GM21515 (cell line): Measurements from ENCODE around the gene RGS21.

ENCODE experiments used
- ATAC-seq: cut with Tn5 transposase; IDR thresholded peaks from one replicate; pipeline ENCODE4 v1.9.1; 2021; ENCODE audit not compliant: unreplicated experiment

The RGS21 gene

GRCh38 chr1:192378276-192378675 lies 61.5 kb downstream of the RGS21 start:
- no peak for ATAC-seq

GRCh38 chr1:192378878-192379277 lies 62.1 kb downstream of the RGS21 start:
- ATAC-seq, result no peak

- no peak for ATAC-seq
Observed at GRCh38 chr1:192379554-192379953, 62.8 kb downstream of the RGS21 start.

GRCh38 chr1:192382758-192383157 lies 66.0 kb downstream of the RGS21 start:
- no peak for ATAC-seq

GRCh38 chr1:192386051-192386650 lies 69.4 kb downstream of the RGS21 start:
- ATAC-seq, result no peak

- no peak for ATAC-seq
Observed at GRCh38 chr1:192395211-192395610, 78.4 kb downstream of the RGS21 start.

GRCh38 chr1:192395895-192396294 lies 79.1 kb downstream of the RGS21 start:
- ATAC-seq, result no peak

- ATAC-seq, result no peak
Observed at GRCh38 chr1:192399161-192399560, 82.4 kb downstream of the RGS21 start.

GRCh38 chr1:192401825-192402224 lies 85.0 kb downstream of the RGS21 start:
- no peak for ATAC-seq

- no peak for ATAC-seq
Observed at GRCh38 chr1:192402571-192402970, 85.8 kb downstream of the RGS21 start.

- ATAC-seq, result no peak
Observed at GRCh38 chr1:192407206-192407605, 90.4 kb downstream of the RGS21 start.
